MM.1S (cell line): Measurements from ENCODE around the gene XXYLT1.

Source experiments
- EZH2 ChIP-seq: fragments of 300-600 bp; sonication (generic); optimal IDR thresholded peaks from 2 replicates; pipeline ENCODE3; 2017; ENCODE audit warnings: low read depth, mild to moderate bottlenecking, antibody characterized with exemption, low read length, mixed read lengths
- EZH2phosphoT487 ChIP-seq: fragments of 300-600 bp; sonication (generic); IDR thresholded peaks from 2 replicates; pipeline ENCODE4 v1.6.1; 2018; ENCODE audit warnings: antibody characterized with exemption, low read length
- TF ChIP-seq, protein P1 (sequence below): fragments of 300-600 bp; sonication (generic); IDR thresholded peaks from 2 replicates; pipeline ENCODE4 v1.5.1; 2016; ENCODE audit warnings: antibody characterized with exemption, low read length, mixed read lengths

GRCh38 chr3:195255571-195256501 is 15.1 kb downstream of the XXYLT1 start:
- TF ChIP-seq, protein P1, sequence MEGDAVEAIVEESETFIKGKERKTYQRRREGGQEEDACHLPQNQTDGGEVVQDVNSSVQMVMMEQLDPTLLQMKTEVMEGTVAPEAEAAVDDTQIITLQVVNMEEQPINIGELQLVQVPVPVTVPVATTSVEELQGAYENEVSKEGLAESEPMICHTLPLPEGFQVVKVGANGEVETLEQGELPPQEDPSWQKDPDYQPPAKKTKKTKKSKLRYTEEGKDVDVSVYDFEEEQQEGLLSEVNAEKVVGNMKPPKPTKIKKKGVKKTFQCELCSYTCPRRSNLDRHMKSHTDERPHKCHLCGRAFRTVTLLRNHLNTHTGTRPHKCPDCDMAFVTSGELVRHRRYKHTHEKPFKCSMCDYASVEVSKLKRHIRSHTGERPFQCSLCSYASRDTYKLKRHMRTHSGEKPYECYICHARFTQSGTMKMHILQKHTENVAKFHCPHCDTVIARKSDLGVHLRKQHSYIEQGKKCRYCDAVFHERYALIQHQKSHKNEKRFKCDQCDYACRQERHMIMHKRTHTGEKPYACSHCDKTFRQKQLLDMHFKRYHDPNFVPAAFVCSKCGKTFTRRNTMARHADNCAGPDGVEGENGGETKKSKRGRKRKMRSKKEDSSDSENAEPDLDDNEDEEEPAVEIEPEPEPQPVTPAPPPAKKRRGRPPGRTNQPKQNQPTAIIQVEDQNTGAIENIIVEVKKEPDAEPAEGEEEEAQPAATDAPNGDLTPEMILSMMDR = no peak
- TF ChIP-seq EZH2 = no peak
- TF ChIP-seq EZH2phosphoT487 = no peak
